Epidermal melanocyte (primary cell): ENCODE data around the gene MDFI.
A peak's percentile ranks its signal among the peaks of the same experiment; 100 is the strongest.

Source experiments
- DNase-seq: peaks from one replicate; pipeline ENCODE4 v3.0.0; 2011; ENCODE audit warnings: low spot score; ENCODE audit not compliant: insufficient read length

The MDFI gene, protein sequence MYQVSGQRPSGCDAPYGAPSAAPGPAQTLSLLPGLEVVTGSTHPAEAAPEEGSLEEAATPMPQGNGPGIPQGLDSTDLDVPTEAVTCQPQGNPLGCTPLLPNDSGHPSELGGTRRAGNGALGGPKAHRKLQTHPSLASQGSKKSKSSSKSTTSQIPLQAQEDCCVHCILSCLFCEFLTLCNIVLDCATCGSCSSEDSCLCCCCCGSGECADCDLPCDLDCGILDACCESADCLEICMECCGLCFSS

DNA sequence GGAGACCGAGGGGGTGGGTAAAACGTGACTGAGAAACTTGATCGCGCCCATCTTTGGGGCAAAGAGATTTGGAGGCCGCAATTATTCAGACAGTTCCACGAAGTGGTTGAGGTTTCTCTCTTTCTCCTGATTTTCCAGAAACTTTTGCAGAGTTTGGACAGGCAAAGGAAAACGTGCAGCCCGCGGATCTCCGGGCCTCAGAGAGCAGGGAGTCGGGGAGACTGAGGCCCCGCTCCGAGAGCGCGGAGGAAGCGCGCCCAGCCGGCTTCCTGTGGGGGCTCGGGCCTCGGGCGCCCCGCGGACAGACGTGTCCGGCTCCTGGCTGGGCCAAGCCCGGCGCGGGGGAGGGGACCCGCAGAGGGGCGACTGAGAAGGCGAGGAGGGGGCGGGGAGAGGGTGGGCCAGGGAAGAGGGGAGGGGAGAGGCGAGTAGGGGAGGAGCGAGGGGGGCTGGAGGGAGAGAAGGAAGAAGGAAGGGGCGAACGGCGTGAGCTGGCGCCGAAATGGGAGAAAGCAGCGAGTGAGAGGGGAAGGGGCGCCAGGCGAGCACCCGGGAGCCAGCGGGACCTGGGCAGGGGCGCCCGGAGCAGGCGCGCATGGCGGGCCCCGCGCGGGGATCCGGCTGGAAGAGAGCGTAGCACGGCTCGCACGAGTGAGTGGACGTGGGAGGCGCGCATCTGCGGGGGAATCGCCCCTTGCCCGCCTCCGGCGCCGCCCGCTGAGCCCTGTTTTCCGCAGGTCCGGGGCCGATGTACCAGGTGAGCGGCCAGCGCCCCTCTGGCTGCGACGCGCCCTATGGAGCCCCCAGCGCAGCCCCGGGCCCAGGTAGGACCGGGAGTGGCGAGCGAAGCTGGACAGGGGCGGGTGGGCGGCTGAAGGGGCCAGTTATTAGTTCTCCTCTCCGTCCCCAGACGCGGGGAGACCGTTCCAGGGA lies at the start of gene MDFI:
Gene MDFI (plus strand): TSS at position 467 of the 933 bp plus-strand sequence. CDS start 282 bp downstream, at position 749.
- DNase-seq, result no peak

DNA sequence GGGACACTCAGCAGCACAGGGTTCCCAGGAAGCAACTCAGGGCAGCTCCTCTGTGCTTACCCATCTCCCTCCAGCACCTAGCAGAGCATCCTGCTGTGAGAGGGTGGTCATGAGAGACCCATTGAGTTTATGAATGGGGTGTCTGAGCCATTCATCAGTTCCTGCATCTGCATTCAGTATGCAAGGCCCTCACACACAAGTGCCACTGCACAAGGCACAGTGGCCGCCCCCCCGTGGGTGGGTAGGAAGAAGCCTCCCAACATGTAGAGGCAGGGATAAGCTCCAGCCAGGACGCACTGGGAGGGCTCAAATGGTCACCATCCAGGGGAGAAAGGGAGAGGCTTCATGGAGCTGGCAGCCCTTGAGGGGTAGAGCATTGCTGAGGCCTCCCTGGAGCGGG lies 49.0 kb upstream of the MDFI start:
- DNase-seq, result no peak

DNA sequence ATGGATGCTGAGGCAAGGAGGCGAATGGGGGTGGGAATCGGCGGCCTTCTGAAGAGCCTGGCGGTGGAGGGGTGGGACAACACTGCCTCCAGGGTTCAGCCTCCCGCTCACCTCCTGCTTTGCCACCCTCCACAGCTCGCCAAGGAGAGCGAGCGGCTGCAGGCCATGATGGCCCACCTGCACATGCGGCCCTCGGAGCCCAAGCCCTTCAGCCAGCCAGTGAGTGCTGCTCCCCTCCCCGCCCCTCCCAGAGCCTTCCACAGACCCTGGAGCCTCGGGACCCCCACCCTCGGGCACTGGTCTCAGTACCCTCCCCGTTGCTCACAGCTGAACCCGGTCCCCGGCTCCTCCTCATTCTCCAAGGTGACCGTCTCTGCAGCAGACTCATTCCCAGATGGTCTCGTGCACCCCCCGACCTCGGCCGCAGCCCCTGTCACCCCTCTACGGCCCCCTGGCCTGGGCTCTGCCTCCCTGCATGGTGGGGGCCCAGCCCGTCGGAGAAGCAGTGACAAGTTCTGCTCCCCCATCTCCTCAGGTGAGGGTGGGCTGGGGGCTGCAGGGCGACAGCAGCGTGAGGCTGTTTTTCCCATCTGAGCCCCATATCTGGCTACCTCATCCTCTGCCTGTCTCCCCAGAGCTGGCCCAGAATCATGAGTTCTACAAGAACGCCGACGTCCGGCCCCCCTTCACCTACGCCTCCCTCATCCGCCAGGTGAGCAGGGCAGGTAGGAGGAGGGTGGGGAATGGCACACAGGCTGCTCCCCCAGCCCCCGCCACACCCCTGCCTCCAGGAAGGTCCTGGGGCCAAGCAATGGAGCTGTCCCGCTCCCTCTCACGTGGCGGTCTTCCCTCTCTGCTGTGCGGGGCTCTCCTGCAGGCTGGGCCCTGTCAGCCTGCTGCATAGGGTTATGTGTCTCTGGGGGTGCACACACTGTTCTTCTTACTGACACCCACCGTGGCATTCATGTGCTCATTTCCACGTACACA lies 48.3 kb upstream of the MDFI start:
- no peak for DNase-seq

DNA sequence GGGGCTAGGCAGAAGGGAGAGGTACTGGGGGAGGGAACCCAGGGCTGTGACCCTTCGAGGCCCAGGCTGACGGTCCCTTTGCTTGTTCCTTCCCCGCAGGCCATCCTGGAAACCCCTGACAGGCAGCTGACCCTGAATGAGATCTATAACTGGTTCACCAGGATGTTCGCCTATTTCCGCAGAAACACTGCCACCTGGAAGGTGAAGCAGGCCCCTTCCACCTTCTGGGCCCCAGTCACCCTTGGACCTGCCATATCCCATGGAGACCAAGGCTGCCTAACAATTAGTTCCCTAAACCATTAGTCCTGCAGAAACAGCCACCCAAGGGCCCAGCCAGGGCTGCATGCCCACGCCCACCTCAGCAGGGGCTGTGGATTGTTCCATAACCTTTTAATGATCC lies 47.1 kb upstream of the MDFI start:
- DNase-seq, result no peak

DNA sequence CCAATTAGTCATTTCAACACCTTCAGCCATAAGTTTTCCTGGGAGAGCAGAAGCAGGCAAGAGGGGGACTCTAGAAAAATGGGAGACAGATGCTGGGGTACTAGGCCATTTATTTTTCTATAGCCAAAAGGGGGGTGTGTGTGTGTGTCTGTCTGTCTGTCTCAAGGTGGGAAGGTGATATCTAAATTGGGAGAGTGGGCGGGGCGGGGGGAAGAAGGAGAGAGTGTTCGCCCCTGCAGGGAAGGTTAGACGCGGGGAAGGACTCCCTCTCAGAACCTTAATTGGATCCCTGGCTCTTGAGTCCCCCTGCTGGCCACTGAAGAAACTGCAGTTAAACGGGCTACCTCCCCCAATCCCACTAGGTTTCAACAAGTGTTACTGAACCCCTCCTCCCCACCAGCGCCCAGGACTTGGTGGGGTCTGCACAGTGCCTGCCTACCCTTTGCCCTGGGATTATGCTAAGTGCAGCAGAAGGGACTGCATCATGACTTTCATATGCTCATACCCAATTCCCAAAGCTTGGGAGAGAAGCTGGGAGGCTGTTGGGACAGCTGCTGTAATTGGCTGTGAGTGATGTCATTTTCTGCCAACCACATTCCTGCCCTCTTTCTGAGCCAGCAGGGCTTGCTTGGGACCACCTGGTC lies 46.3 kb upstream of the MDFI start:
- DNase-seq, result peak; percentile 86

DNA sequence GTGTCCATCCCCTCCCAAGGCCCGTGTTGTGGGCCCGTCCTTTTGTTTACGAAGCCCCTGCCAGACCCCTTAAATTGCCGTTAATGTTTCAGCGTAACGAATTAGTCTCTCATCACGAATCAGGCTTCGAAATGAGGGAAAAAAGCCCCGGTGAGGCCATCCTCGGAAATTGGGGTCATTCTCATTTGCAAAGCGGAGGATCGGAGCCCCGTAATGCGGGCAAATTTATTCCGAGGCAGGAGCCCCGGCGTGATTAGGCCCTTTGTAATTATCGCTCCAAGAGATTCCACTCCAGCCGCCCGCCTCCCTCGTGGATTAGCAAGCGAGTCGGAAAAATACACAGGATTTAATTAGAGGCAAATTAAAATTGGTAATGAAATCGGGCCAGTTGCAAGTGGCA lies 44.9 kb upstream of the MDFI start:
- no peak for DNase-seq

DNA sequence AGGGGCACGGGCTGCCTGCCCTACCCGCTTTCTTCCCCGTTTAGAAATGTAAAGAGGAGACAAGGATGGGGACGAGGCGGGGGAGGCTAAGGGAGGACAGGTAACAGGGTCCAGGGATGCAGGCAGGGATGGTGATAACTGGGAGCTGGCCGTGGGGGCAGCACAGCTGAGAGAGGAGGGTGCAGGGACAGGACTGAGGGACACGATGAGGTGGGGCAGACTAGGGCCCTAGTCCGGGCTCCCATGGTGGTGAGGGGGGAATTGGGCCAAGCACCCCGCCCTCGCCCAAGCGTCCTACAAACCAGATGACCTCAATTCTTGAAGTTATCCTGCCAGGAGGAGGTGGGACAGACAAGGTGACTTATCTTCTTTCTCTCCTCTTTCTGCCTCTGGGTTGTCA lies 44.4 kb upstream of the MDFI start:
- no peak for DNase-seq

DNA sequence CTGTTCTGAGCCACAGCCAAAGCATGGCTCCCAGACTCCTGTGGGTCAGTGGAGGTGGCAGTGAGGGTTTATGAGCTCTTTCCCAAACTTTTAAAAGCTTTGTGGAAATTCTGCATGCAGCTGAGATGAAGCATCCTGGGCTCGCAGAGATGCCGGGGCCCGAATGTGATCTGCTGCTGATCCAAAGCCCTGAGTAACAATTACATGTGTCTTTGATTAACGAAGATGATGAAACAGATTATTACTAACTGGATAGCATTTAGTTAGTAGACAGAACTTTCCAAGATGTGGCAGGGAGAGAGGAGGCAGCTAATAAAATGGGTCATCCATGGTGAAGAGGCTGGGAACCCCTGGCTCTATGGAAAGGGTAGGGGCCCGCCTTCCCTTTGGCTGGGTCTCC lies 43.9 kb upstream of the MDFI start:
- peak; percentile 74 for DNase-seq

DNA sequence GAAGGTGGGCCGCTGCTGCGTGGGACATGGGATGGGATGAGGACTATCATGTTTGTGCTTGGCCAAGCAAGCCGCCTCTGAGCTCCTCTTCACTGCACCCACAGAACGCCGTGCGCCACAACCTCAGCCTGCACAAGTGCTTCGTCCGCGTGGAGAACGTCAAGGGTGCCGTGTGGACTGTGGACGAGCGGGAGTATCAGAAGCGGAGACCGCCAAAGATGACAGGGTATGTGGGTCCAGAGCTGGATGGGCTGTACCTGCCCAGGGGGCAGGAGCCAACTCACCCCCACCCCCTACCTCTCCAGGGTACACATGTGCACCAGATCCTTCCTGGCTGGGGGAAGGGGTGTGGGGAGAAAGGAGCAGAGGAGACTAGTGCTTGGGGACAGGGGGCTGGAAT lies 43.5 kb upstream of the MDFI start:
- DNase-seq, result no peak

DNA sequence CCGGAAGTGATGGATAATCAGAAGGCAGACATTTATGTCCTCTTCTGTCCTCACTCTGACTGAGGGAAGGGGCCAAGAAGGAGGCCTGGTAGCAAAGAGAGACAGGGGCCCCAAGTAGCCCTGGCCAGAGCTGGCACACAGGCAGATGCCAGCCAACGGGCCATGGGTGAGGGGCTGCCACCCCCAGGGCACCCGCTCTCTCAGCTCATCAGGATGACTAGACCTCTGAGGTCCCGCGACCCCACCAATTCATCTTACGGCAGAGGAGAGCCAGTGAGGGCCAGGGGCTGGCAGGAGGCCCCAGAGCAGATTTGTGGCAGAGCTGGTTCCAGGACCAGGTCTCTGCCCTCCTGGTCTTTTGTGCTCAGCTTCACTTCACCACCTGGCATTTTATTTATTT lies 43.1 kb upstream of the MDFI start:
- DNase-seq, result no peak

DNA sequence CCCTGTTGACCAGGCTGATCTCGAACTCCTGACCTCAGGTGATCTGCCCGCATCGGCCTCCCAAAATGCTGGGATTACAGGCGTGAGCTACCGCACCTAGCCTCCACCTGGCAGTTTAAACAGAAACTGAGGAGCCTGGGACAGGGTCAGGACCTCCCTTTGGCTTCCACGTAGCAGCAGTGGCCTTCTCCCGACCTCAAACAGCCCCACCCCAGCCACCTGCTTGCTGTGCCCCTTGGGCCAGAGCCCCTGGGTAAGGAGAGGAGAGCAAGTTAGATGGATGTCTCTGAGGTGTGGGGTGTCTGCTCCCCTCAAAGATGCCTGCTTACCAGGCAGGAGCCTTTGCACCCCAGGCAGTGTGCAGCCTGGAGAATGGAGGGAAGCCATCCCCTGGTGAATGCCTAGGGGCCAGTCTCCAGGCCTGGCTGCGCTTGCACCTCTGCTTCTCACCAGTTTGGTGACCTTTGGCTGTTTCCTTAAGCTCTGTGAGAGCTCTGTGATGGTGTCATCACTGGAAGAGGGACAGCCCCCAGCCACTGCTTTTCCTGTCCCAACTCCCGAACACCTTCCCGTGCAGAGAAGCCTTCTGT lies 42.1 kb upstream of the MDFI start:
- DNase-seq, result no peak

DNA sequence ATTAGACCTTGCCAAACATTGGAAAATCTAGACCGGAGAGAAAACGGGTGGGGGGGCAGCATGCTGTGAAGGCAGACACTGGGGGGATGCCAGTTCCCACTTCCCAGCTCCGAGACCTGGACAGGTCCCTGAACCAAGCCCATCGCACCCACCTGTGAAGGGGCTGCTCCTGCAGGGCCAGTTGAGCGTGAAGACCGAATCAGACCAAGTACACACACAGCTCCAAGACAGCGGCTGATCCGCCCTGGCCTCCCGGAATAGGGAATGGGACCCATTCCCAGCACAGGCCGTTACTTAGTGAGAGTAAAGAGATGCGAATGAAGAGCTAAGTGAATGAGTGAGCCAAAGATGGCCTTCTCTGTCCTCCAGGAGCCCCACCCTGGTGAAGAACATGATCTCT lies 41.5 kb upstream of the MDFI start:
- no peak for DNase-seq

DNA sequence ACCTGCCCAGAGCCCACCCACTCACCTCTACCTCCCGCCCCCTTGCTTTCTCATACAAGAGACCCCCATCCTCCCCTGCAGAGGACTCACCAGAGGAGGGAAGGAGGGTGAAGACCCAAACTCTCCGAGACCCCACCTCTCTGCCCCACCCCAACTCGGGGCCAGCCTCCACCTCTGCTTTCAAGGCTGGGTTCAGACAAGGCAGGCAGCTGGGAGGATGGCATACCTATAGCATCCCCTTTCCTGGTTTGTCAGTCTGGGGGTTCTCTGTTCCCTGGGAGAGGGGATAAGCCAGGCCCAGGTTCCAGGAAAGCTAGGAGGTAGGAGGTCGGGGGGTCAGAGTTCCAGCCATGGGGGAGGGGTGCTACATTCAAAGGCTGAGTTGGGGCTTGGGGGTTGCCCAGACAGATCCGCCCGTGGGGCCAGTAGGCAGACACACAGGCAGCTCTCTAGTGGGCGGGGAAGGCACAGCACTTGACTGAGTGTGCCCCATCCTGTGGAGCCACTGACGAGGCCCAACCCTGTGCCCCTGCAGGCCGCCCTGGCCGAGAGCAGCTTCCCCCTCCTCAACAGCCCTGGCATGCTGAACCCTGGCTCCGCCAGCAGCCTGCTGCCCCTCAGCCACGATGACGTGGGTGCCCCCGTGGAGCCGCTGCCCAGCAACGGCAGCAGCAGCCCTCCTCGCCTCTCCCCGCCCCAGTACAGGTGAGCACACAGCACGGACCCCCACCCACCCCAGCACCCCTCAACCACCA lies 40.8 kb upstream of the MDFI start:
- DNase-seq, result no peak

DNA sequence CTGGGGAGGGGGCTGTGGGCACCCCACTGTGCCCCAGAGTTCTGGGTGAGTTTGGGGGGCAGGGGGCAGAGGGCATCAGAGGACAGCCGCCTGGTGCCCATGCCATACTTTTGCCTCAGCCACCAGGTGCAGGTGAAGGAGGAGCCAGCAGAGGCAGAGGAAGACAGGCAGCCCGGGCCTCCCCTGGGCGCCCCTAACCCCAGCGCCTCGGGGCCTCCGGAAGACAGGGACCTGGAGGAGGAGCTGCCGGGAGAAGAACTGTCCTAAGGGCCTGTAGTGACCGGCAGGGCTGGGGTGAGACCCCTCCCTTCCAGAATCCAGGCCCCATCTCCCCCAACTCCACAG lies 39.6 kb upstream of the MDFI start:
- no peak for DNase-seq

DNA sequence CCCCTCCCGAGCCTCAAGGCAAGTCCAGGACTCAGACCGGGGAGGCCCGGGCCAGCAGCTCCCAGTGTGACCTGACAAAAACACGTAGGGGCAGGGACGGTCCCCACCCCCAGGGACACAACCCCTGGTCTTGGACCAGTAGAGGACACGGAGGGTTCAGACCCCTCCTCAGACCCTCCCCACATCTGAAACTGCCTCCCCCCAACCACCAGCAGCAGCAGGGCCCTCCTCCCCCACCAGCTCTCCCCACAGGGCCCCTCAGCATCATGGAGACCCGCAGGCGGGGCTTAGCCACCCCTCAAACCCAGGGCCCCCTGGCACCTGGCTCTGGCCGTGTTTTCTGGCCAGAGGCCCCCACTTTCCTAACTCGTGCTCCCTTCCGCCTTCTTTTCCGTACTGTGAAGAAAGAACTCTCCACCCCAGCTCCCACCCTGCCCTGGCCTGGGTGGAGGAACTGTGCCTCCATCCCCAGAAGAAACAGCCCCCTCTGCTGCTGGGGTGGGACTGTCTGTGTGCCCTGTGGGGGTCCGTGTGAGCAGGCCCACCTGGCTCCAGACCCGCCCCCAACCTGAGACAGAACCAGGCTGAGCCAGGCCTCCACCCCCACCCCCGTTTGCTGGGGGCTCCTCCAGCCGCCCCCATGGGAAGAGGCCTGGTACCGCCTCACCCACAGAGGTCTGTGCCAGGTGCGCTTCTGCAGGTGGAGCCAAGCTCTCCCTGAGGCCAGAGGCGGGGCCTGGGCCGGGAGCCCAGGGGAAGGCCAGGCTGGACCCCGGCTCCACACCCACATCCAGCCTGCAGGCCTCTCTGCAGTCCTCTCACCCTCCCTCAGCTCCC lies 39.0 kb upstream of the MDFI start:
- no peak for DNase-seq

DNA sequence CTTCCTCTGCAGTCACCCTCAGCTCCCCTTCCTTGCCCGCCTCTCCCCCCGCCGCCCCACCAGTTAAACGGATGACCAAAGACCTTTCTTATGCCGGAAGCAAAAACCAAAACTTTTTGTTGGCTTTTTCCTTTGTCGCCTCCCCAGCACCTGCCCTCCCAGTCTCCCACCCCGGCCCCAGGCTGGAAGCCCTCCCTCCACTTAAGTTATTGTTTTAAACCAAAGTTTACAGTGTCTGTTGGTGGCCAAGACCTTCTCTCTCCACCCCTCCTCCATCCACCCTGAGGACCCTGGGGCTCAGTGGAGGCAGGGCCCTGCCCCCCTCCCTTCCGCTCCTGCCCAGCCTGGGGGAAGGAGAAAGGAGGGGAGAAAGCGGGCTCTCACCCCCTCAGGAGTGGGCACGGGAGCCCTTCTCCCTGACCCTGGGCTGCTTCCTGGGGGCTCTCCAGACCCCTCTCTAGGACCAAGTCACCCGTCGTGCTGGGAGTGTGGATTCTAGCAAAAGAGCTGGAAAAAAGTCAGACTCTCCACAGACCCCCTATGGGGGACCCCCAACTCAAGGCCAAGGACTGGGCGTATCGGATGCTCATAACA lies 38.3 kb upstream of the MDFI start:
- no peak for DNase-seq

DNA sequence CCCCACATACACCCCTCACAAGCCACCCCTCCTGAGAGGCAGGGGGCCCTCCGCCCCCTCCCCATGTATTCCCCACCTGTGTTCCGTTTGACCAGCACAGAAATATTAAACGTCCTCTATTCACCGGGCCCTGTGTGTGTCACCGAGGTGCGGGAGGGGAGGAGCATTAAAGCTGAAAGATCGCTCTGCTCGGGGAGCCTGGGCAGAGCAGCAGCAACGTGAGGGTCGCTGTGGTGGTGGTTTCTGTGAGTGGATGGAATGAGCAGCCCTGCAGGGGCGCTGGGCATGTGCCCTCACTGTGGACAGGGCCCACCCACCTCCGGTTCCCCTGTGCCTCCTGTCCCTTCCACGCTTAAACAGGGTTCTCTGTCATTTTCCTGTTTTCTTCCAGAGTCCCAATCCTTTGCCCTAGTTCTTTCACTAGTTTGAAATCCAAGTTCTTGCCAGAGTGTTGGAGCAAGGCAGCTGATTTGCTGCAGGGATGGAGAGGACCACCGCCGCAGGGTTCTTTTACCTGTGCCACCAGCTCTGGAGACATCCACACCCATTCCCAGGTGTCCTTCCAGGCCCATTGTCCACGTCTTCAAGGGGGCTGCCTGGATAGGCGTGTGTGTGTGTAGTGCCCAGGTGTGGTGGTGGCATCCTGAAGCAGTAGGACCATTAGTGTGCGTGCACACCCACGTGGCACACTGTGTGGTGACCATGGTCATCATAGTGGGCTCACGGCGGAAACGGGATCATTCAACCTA lies 37.6 kb upstream of the MDFI start:
- DNase-seq, result no peak

DNA sequence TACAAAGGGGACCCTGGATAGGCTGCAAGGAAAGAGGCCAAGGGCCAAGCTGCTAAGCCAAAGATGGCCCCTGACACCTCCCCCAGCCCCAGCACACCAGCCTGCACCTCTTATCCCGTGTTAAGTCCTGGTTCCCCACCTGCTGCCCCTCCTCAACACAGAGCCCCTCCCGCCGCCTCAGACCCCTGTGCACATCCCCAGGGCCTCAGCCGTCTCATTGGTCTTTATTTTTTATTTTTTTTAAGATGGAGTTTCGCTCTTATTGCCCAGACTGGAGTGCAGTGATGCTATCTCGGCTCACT lies 37.1 kb upstream of the MDFI start:
- no peak for DNase-seq

DNA sequence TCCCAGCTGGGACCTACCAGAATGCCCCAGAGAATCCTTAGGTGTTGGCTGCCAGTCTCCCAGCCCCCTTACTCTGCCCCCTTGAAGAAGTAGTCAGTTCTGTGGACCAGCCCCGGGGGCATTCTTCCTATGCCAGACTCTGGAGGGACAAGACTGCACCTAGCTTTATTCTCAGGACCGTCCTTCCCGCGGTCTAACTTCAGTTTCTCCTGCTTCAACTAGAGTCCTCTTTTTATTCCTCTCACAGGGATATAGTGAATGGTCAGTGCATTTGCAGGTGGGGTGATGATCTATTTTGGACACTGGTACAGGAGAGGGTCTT lies 35.9 kb upstream of the MDFI start:
- no peak for DNase-seq
